Activated CD8-positive, alpha-beta T cell treated with anti-CD3 and anti-CD28 coated beads for 36 hours (primary cell): ENCODE results near the gene CD40. TPM values are rescaled to one million over a fixed set of nuclear protein-coding genes. Genes with fewer than 3 reads are reported as not detected.

Experiments
- ATAC-seq: fragments of 200-7000 bp; cut with Tn5 transposase; one replicate; pipeline ENCODE4 v1.10.0; 2021; ENCODE audit warnings: mild to moderate bottlenecking, moderate library complexity
- CTCF ChIA-PET: fragments of 350-600 bp; sonication (Branson Sonifier 250); formaldehyde crosslinking; loops from one replicate; lab custom pipeline; 2021; ENCODE audit warnings: antibody characterized with exemption; lab: Charles Lee
- POLR2A ChIA-PET: fragments of 350-600 bp; sonication (Branson Sonifier 250); formaldehyde crosslinking; loops from one replicate; lab custom pipeline; 2021; ENCODE audit warnings: antibody characterized with exemption; lab: Charles Lee
- DNase-seq: peaks from one replicate; pipeline ENCODE4 v3.0.0-alpha.2; 2020
- H3K27ac Mint-ChIP-seq: one replicate; pipeline ENCODE4 v1.8.0; 2021; ENCODE audit warnings: mild to moderate bottlenecking, mixed read lengths
- H3K27me3 Mint-ChIP-seq: one replicate; pipeline ENCODE4 v1.8.0; 2021; ENCODE audit warnings: mixed read lengths
- H3K36me3 Mint-ChIP-seq: one replicate; pipeline ENCODE4 v1.8.0; 2021; ENCODE audit warnings: low read depth, mixed read lengths
- H3K4me1 Mint-ChIP-seq: one replicate; pipeline ENCODE4 v1.8.0; 2021; ENCODE audit warnings: low read depth, mixed read lengths
- H3K4me3 Mint-ChIP-seq: one replicate; pipeline ENCODE4 v1.8.0; 2021; ENCODE audit warnings: mild to moderate bottlenecking, moderate library complexity, mixed read lengths
- H3K9me3 Mint-ChIP-seq: one replicate; pipeline ENCODE4 v1.8.0; 2021; ENCODE audit warnings: mixed read lengths
- intact Hi-C: fragments of 100-400 bp; cut with micrococcal nuclease; formaldehyde crosslinking; loops from one replicate; pipeline ENCODE4 v1.10.0; 2022
- total RNA-seq, 2 experiments: library from RNA; stranded (reverse); gene quantifications; one replicate each; pipeline ENCODE4 v1.2.3, GENCODE V29; 2021
- TF ChIP-seq, protein P1 (sequence below): fragments of 200-600 bp; IDR thresholded peaks from one replicate; pipeline ENCODE4 v1.8.0; 2022; ENCODE audit warnings: antibody characterized with exemption, mild to moderate bottlenecking

CD40 gene
- total RNA-seq, 2 experiments from 2014 or later: 3.3 to 3.5 TPM

DNA sequence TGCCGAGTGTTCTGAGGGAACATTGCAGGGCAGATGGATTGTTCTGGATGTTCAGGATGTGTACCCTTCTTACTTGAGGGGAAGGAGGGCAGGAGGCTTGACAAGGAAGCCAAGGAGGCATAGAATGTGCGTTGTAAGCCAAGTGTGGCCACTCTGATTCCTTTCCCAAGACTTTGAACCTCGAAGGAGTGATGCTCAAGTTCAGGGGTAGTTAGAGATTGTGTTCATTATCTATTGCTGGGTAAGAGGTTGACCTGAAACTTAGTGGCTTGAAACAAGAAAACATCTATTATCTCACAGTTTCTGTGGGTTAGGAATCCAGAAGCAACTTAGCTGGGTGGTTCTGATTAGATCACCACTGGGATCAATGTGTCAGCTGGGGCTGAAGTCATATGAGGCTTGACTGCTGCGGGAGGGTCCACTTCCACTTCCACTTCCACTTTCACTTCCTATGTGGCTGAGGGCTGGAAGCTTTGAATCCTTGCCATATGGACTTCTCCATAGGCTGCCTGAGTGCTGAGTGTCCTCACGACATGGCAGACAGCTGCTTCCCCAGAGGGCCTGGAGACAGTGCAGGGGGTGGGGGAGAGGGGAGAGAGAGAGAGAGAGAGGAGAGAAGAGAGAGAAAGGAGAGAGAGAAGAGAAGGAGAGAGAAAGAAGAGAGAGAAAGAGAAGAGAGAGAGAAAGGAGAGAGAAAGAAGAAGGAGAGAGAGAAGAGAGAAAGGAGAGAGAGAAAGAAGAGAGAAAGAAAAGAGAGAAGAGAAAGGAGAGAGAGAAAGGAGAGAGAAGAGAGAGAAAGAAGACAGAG, 6.9 kb upstream of the CD40 start:
- DNase-seq (peak; percentile 65), ATAC-seq (peak; percentile 67)
- TF ChIP-seq, protein P1, sequence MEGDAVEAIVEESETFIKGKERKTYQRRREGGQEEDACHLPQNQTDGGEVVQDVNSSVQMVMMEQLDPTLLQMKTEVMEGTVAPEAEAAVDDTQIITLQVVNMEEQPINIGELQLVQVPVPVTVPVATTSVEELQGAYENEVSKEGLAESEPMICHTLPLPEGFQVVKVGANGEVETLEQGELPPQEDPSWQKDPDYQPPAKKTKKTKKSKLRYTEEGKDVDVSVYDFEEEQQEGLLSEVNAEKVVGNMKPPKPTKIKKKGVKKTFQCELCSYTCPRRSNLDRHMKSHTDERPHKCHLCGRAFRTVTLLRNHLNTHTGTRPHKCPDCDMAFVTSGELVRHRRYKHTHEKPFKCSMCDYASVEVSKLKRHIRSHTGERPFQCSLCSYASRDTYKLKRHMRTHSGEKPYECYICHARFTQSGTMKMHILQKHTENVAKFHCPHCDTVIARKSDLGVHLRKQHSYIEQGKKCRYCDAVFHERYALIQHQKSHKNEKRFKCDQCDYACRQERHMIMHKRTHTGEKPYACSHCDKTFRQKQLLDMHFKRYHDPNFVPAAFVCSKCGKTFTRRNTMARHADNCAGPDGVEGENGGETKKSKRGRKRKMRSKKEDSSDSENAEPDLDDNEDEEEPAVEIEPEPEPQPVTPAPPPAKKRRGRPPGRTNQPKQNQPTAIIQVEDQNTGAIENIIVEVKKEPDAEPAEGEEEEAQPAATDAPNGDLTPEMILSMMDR: no peak
- Mint-ChIP-seq H3K27me3 (peaks cover 33% of the 10 kb centered on the region), H3K27ac (no peak overlapping the region), H3K9me3 (no peaks in the 10 kb centered on the region), H3K36me3 (no peaks in the 10 kb centered on the region), H3K4me3 (no peak overlapping the region), H3K4me1 (peaks cover 7% of the 10 kb centered on the region)
- intact Hi-C loops: no loop called here
- CTCF ChIA-PET: interaction anchor here (0.6 to 1.1 kb wide), 2 partner anchors 13 to 1425 kb away, joined by 3 read pairs; no protein-coding TSS in a partner anchor
- POLR2A ChIA-PET: no interaction called here

DNA sequence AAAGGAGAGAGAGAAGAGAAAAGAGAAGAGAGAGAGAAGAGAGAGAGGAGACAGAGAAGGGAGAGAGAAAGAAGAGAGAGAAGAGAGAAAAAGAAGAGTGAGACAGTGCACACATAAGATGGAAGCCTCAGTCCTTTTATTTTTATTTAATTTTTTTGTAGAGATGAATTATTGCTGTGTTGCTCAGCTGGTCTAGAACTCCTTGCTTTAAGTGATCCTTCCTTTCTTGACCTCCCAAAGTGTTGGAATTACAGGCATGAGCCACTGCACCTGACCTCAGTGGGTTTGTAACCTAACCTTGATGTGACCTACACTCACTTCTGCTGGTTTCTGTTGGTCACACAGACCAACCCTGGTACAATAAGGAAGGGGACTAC, 6.3 kb upstream of the CD40 start:
- H3K4me3 Mint-ChIP-seq: no peak overlapping the region
- TF ChIP-seq, protein P1: peak; percentile 28
- DNase-seq (no peak), ATAC-seq (no peak)
- ChIA-PET CTCF (interaction anchor here (1.1 kb wide), 1 partner anchor 13 kb away, joined by 3 read pairs; no protein-coding TSS in a partner anchor), POLR2A (no interaction called here)
- no peaks in the 10 kb centered on the region for H3K9me3 Mint-ChIP-seq
- peaks cover 34% of the 10 kb centered on the region for H3K27me3 Mint-ChIP-seq
- no peaks in the 10 kb centered on the region for H3K36me3 Mint-ChIP-seq
- peaks cover 7% of the 10 kb centered on the region for H3K4me1 Mint-ChIP-seq
- intact Hi-C loops: no loop called here
- H3K27ac Mint-ChIP-seq: no peak overlapping the region

DNA sequence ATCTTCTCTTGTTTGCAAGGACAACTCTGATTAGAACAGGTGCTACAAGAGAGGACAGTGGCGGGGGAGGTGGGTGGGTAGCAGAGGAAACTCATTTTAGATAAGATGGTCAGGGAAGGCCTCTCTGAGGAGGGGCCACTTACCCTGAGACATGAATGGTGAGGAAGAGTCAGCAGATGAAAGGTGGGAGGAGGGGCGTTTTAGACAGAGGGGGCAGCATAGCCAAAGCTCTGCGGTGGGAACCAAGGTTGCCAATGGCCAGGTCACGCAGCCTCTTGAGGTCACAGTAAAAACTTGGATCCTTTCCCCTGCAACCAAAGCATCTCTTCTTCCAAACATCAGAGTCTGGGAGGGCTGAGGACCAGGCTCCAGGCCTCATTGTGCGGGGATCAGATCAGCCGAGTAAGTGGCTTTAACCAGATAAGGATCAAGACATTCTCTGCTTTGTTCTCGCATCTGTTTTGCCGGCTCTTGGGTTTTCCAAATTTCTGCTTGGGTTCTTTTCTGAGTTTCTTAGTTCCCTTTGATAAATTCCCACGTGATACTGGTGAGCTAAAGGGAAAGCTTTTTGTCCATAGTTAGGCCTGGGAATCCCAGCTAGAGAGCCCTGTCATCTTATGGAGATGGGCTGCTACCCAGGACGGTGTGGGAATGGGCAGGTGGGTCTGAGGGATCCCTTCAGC, 5.5 kb upstream of the CD40 start:
- Mint-ChIP-seq H3K4me1 (peaks cover 9% of the 10 kb centered on the region), H3K27me3 (peaks cover 30% of the 10 kb centered on the region), H3K9me3 (no peaks in the 10 kb centered on the region), H3K27ac (no peak overlapping the region), H3K4me3 (no peak overlapping the region), H3K36me3 (no peaks in the 10 kb centered on the region)
- TF ChIP-seq, protein P1: no peak
- DNase-seq (no peak), ATAC-seq (no peak)
- POLR2A ChIA-PET: no interaction called here
- intact Hi-C loops: no loop called here
- CTCF ChIA-PET: no interaction called here

DNA sequence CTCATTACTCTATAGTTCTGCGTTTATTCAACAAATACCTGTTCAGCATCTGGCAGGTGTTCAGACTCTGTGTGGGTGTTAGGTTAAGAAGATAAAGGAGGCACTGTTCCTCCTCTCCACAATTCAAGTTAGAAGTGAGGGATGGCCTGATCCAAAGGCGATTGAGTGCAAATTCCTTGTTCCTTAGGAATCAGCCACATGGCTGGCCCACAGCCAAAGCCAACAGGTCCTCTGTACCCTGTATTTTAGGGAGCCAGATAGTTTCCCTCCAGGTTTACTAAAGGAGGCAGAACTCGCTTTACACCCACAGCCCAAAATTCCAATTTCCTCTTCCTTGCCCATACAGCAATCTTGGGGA, 5.0 kb upstream of the CD40 start:
- intact Hi-C loops: no loop called here
- Mint-ChIP-seq H3K4me3 (no peak overlapping the region), H3K4me1 (peaks cover 14% of the 10 kb centered on the region), H3K27me3 (peaks cover 30% of the 10 kb centered on the region), H3K9me3 (no peaks in the 10 kb centered on the region), H3K27ac (no peak overlapping the region), H3K36me3 (no peaks in the 10 kb centered on the region)
- TF ChIP-seq, protein P1: no peak
- no peak for DNase-seq
- ATAC-seq: no peak
- POLR2A ChIA-PET: no interaction called here
- CTCF ChIA-PET: no interaction called here

DNA sequence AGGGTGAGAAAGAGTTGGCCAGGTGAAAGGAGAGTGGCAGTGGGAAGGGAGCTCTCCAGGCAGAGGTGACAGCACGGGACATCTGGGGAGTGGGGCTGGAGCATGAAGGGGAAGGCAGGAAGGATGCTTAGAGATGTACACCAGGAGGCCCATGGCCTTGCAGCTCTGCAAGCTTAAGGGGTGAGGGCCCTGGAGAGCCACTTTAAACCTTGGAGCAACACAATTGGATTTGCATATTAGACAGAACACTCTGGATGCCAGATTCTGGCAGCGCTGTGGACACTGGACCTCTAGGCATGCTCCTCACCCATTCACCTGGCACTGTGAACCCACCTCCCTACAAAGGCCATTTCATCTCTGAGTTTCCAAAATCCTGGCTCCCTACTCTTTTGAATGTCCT, 3.7 kb upstream of the CD40 start:
- no peak overlapping the region for H3K4me3 Mint-ChIP-seq
- ChIA-PET CTCF (interaction anchor here (1.0 kb wide), 1 partner anchor 14 kb away, joined by 3 read pairs; no protein-coding TSS in a partner anchor), POLR2A (interaction anchor here (1.1 kb wide), 1 partner anchor 292 kb away, joined by 4 read pairs; the partner anchor contains the start of gene ELMO2)
- H3K9me3 Mint-ChIP-seq: no peaks in the 10 kb centered on the region
- DNase-seq (no peak), ATAC-seq (no peak)
- peaks cover 20% of the 10 kb centered on the region for H3K4me1 Mint-ChIP-seq
- TF ChIP-seq, protein P1: no peak
- intact Hi-C loops: no loop called here
- peaks cover 23% of the 10 kb centered on the region for H3K27me3 Mint-ChIP-seq
- no peak overlapping the region for H3K27ac Mint-ChIP-seq
- no peaks in the 10 kb centered on the region for H3K36me3 Mint-ChIP-seq
